VCaP (cell line): ENCODE data around the gene NLGN4Y.

Experiments used
- H3K27ac ChIP-seq: fragments of 450-650 bp; 2 replicates; pipeline ENCODE4 v1.5.1; 2017
- TF ChIP-seq, protein P1 (sequence below): fragments of 450-650 bp; conservative IDR thresholded peaks from 2 replicates; pipeline ENCODE4 v1.5.1; 2017; ENCODE audit warnings: mild to moderate bottlenecking, moderate library complexity

The NLGN4Y gene

DNA sequence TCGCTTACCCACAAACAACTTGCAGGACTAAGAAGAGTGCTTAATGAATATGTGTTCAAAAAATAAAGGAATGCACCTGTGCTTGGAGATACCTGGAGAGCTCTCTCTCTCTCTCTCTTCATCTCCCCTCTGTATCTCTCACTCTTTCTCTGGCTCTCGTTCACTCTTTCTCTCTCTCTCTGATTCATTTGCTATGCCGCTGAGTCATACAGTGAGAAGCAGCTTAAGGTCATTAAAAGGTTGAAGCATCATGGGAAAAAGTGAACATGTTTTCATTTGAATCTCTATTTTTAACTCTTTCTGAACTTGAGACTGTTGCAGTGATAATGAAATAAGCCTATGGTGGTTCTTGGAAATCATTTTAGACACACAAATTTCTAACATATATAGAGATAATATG is 277.8 kb downstream of the NLGN4Y start:
- no peak overlapping the region for H3K27ac ChIP-seq
- TF ChIP-seq, protein P1, sequence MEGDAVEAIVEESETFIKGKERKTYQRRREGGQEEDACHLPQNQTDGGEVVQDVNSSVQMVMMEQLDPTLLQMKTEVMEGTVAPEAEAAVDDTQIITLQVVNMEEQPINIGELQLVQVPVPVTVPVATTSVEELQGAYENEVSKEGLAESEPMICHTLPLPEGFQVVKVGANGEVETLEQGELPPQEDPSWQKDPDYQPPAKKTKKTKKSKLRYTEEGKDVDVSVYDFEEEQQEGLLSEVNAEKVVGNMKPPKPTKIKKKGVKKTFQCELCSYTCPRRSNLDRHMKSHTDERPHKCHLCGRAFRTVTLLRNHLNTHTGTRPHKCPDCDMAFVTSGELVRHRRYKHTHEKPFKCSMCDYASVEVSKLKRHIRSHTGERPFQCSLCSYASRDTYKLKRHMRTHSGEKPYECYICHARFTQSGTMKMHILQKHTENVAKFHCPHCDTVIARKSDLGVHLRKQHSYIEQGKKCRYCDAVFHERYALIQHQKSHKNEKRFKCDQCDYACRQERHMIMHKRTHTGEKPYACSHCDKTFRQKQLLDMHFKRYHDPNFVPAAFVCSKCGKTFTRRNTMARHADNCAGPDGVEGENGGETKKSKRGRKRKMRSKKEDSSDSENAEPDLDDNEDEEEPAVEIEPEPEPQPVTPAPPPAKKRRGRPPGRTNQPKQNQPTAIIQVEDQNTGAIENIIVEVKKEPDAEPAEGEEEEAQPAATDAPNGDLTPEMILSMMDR, result no peak

DNA sequence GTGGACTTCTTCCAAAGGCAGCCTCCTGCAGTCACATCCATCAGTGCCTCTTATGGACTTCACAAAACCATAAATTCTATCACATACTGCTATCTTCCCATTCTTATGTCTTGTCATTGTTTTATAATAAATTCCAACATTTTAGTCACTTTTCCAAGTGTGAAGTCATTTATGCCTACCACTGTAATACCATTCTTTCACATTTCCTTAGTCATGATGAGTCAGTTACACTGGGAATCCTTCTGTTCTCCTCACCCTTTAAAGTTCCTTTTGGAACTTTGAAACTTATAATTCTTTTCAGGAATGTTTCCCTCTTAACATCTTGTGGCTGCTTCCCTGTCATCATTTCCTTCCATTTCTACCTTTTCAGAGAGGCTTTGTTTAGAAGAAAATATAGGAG is 279.7 kb downstream of the NLGN4Y start:
- TF ChIP-seq, protein P1, result no peak
- no peak overlapping the region for H3K27ac ChIP-seq

DNA sequence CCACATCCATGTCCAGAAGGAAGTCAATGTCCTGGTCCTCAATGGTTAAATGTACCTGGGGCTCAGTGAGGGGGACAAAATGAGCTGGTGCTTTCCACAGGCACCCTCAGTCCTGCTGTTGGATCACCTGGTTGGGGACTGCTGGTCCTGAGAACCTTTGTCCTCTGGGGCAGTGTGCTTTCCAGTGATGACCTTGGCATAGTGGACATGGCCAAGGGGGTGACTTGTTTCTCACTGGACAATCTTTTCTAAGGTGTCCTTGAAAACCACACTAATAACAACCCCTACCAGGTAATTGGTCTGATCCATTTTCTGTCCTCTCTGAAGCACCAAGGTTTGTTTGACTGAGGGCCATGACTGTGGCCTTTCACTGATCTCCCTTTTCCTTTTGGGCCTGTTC is 294.1 kb downstream of the NLGN4Y start:
- H3K27ac ChIP-seq, result no peak overlapping the region
- TF ChIP-seq, protein P1, result no peak

DNA sequence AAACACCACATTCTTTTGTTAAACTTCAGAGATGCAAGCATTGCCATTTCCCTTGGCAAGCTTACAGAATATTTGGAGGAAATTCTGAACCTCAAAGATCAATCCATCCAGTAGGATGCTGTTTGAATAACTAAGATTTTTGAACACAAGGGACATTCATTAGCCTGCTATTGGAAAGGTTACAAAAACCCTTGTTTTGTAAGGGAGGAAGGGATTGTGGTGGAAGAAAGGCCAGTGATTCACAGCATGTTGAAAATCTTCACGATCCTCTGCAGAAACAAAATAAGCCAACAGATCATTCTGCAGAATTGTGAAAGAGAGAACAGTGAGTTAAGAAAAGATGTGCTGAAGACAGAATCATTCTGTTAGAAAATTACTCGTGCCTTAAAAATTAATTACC is 297.9 kb downstream of the NLGN4Y start:
- H3K27ac ChIP-seq, result no peak overlapping the region
- TF ChIP-seq, protein P1, result no peak

DNA sequence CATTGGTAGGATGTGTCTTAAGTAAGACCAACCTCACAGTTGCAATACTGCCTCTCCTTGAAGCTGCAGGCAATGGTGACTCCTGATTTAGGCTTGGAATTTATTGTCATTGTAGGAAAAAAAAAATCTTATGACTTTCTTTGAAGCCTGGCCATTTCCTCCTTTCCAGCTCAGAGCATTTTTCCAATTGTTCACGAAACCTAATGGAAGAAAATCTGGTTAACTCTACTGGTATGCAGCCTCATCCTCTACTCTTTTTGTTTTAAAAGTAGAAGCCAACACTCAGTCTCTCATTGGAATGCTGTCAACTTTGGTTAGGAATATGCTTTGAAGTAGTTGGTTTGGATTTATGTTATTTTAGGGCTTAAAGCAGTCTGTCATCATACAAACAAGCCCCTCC is 298.6 kb downstream of the NLGN4Y start:
- TF ChIP-seq, protein P1, result no peak
- H3K27ac ChIP-seq, result no peak overlapping the region

DNA sequence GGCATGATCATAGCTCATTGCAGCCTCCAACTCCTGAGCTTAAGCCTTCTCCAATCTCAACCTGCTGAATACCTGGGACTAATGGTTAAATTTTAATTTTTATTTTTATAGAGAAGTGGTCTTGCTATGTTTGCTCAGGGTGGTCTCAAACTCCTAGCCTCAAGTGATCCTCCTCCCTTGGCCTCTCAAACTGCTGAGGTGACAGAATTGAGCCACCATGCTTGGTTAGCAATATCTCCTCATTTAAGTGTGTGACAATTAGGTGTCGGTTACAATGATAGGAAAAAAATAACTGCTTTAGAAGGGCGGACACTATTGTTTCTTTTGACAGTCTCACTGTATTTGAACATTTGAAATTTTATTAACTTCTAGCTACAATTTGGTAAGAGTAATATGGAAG is 300.3 kb downstream of the NLGN4Y start:
- TF ChIP-seq, protein P1, result no peak
- H3K27ac ChIP-seq, result no peak overlapping the region

DNA sequence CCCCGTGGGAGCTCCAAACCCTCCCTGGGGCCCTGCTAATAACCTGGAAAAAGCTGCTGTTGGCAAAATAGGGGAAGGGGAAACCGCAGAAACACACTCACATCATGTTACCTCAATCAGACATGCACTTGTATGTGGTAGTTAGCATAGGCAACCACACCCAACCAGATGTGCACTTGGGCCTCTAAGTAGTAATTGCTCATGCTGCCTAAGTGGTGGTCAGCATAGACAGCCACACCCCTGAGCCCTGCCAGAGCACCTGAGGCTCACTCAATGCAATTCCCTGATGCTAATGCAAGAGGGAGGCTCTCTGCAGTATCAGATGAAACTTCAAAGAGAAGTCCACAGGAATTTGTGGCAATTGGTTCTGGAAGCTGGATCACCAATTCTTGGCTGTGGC is 301.4 kb downstream of the NLGN4Y start:
- H3K27ac ChIP-seq, result no peak overlapping the region
- TF ChIP-seq, protein P1, result no peak

DNA sequence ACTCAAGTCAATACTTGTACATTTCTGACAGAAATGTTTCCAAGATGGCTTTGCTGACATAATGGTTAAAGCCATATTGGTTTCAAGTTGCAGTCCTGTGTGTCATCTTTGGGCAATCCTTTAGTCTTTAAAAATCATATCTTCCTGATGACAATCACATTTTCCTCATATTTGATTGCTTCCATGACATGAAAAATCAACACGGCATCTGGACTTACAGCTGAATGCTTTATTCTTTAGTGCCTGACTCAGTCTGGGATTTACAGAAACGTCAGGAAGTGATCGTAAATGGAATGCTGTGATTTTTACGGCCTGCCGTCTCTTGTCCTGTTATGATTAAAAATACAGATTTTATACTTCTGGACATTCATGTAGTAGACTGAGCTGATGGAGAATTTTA is 304.2 kb downstream of the NLGN4Y start:
- TF ChIP-seq, protein P1, result no peak
- H3K27ac ChIP-seq, result no peak overlapping the region
